H1 (cell line): Measurements from ENCODE around the gene OPA3. TPM values are rescaled to one million over a fixed set of nuclear protein-coding genes. Genes with fewer than 3 reads are reported as not detected.

ENCODE experiments used
- BACH1 ChIP-seq: IDR thresholded peaks from 2 replicates; pipeline ENCODE4 v1.6.1; 2012; ENCODE audit warnings: low read length, improper control_type of control experiment
- polyA plus RNA-seq, 7 experiments: library from polyadenylated mRNA; depleted of rRNA in 3 of 7; stranded (reverse) in 5 of 7; unstranded in 2 of 7; fragments of >200 nt in 5 of 7; fragments of 200-250 nt in 2 of 7; gene quantifications; 1 replicate in 5 of 7; 2 replicates in 1 of 7; 4 replicates in 1 of 7; pipeline versions ENCODE4 v1.2.1 to v1.2.3, GENCODE V29; 2011 to 2013; ENCODE audit warnings: missing spikeins in 2 of 7, mixed read lengths in 2 of 7
- total RNA-seq: library from RNA; stranded (reverse); fragmentation: NEBNext Ultra II Directional; extraction: Animal tissue kit (Norgen Biotek cat#: 25700); gene quantifications from 2 replicates; pipeline ENCODE4 v1.2.1, GENCODE V29; 2021
- TF ChIP-seq, protein P1 (sequence below): fragments of 300-600 bp; sonication (generic); IDR thresholded peaks from 2 replicates; pipeline ENCODE4 v1.7.1; 2012; ENCODE audit warnings: low read length, moderate library complexity, mild to moderate bottlenecking, inconsistent platforms; ENCODE audit not compliant: insufficient replicate concordance
- TF ChIP-seq, protein P2 (sequence below): IDR thresholded peaks from 2 replicates; pipeline ENCODE4 v1.6.1; 2011; ENCODE audit warnings: low read length, improper control_type of control experiment
- TF ChIP-seq, protein P3 (sequence below): IDR thresholded peaks from 2 replicates; pipeline ENCODE4 v1.6.1; 2012; ENCODE audit warnings: low read length, inconsistent platforms
- TF ChIP-seq, protein P4 (sequence below): IDR thresholded peaks from 2 replicates; pipeline ENCODE4 v1.6.1; 2012; ENCODE audit warnings: inconsistent platforms
- TF ChIP-seq, protein P5 (sequence below): IDR thresholded peaks from 2 replicates; pipeline ENCODE4 v1.6.1; 2011; ENCODE audit warnings: low read depth, mild to moderate bottlenecking, low read length; ENCODE audit not compliant: insufficient read depth

OPA3 gene
- total and polyA plus RNA-seq, 2 of the 8 experiments (the other 6 are each of a cell fraction or from before 2014, with no cell fraction given) = 12.5 to 14.5 TPM

DNA sequence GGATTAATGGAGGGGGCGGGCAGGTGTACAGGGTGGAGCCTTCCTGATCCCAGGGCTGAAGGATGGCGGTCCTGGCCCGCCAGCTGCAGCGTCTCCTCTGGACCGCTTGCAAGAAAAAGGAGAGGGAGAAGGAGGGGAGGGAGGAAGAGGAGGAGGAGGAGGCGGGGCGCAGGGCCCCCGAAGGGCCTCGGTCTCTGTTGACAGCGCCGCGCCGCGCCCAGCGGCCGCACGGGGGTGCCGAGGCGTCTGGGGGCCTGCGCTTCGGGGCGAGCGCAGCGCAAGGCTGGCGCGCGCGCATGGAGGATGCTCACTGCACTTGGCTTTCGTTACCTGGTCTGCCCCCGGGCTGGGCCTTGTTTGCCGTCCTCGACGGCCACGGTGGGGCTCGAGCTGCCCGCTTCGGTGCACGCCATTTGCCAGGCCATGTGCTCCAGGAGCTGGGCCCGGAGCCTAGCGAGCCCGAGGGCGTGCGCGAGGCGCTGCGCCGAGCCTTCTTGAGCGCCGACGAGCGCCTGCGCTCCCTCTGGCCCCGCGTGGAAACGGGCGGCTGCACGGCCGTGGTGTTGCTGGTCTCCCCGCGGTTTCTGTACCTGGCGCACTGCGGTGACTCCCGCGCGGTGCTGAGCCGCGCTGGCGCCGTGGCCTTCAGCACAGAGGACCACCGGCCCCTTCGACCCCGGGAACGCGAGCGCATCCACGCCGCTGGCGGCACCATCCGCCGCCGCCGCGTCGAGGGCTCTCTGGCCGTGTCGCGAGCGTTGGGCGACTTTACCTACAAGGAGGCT, 86.0 kb downstream of the OPA3 start, which contains the start of gene PPM1N (continued):
- TF ChIP-seq, protein P1, sequence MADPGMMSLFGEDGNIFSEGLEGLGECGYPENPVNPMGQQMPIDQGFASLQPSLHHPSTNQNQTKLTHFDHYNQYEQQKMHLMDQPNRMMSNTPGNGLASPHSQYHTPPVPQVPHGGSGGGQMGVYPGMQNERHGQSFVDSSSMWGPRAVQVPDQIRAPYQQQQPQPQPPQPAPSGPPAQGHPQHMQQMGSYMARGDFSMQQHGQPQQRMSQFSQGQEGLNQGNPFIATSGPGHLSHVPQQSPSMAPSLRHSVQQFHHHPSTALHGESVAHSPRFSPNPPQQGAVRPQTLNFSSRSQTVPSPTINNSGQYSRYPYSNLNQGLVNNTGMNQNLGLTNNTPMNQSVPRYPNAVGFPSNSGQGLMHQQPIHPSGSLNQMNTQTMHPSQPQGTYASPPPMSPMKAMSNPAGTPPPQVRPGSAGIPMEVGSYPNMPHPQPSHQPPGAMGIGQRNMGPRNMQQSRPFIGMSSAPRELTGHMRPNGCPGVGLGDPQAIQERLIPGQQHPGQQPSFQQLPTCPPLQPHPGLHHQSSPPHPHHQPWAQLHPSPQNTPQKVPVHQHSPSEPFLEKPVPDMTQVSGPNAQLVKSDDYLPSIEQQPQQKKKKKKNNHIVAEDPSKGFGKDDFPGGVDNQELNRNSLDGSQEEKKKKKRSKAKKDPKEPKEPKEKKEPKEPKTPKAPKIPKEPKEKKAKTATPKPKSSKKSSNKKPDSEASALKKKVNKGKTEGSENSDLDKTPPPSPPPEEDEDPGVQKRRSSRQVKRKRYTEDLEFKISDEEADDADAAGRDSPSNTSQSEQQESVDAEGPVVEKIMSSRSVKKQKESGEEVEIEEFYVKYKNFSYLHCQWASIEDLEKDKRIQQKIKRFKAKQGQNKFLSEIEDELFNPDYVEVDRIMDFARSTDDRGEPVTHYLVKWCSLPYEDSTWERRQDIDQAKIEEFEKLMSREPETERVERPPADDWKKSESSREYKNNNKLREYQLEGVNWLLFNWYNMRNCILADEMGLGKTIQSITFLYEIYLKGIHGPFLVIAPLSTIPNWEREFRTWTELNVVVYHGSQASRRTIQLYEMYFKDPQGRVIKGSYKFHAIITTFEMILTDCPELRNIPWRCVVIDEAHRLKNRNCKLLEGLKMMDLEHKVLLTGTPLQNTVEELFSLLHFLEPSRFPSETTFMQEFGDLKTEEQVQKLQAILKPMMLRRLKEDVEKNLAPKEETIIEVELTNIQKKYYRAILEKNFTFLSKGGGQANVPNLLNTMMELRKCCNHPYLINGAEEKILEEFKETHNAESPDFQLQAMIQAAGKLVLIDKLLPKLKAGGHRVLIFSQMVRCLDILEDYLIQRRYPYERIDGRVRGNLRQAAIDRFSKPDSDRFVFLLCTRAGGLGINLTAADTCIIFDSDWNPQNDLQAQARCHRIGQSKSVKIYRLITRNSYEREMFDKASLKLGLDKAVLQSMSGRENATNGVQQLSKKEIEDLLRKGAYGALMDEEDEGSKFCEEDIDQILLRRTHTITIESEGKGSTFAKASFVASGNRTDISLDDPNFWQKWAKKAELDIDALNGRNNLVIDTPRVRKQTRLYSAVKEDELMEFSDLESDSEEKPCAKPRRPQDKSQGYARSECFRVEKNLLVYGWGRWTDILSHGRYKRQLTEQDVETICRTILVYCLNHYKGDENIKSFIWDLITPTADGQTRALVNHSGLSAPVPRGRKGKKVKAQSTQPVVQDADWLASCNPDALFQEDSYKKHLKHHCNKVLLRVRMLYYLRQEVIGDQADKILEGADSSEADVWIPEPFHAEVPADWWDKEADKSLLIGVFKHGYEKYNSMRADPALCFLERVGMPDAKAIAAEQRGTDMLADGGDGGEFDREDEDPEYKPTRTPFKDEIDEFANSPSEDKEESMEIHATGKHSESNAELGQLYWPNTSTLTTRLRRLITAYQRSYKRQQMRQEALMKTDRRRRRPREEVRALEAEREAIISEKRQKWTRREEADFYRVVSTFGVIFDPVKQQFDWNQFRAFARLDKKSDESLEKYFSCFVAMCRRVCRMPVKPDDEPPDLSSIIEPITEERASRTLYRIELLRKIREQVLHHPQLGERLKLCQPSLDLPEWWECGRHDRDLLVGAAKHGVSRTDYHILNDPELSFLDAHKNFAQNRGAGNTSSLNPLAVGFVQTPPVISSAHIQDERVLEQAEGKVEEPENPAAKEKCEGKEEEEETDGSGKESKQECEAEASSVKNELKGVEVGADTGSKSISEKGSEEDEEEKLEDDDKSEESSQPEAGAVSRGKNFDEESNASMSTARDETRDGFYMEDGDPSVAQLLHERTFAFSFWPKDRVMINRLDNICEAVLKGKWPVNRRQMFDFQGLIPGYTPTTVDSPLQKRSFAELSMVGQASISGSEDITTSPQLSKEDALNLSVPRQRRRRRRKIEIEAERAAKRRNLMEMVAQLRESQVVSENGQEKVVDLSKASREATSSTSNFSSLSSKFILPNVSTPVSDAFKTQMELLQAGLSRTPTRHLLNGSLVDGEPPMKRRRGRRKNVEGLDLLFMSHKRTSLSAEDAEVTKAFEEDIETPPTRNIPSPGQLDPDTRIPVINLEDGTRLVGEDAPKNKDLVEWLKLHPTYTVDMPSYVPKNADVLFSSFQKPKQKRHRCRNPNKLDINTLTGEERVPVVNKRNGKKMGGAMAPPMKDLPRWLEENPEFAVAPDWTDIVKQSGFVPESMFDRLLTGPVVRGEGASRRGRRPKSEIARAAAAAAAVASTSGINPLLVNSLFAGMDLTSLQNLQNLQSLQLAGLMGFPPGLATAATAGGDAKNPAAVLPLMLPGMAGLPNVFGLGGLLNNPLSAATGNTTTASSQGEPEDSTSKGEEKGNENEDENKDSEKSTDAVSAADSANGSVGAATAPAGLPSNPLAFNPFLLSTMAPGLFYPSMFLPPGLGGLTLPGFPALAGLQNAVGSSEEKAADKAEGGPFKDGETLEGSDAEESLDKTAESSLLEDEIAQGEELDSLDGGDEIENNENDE = no peak
- TF ChIP-seq, protein P2, sequence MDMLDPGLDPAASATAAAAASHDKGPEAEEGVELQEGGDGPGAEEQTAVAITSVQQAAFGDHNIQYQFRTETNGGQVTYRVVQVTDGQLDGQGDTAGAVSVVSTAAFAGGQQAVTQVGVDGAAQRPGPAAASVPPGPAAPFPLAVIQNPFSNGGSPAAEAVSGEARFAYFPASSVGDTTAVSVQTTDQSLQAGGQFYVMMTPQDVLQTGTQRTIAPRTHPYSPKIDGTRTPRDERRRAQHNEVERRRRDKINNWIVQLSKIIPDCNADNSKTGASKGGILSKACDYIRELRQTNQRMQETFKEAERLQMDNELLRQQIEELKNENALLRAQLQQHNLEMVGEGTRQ = no peak
- TF ChIP-seq BACH1 = no peak
- TF ChIP-seq, protein P3, sequence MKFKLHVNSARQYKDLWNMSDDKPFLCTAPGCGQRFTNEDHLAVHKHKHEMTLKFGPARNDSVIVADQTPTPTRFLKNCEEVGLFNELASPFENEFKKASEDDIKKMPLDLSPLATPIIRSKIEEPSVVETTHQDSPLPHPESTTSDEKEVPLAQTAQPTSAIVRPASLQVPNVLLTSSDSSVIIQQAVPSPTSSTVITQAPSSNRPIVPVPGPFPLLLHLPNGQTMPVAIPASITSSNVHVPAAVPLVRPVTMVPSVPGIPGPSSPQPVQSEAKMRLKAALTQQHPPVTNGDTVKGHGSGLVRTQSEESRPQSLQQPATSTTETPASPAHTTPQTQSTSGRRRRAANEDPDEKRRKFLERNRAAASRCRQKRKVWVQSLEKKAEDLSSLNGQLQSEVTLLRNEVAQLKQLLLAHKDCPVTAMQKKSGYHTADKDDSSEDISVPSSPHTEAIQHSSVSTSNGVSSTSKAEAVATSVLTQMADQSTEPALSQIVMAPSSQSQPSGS = no peak
- TF ChIP-seq, protein P4, sequence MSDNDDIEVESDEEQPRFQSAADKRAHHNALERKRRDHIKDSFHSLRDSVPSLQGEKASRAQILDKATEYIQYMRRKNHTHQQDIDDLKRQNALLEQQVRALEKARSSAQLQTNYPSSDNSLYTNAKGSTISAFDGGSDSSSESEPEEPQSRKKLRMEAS = peak; percentile 97
- TF ChIP-seq, protein P5, sequence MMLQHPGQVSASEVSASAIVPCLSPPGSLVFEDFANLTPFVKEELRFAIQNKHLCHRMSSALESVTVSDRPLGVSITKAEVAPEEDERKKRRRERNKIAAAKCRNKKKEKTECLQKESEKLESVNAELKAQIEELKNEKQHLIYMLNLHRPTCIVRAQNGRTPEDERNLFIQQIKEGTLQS = no peak
